GM18873 (cell line): ENCODE results near the gene ADGB.
"Not testable (repeated sequence)": the region's sequence is repeated elsewhere in the genome, so short reads cannot be mapped to it uniquely, and the experiment has no call there.

Source experiments
- ATAC-seq: cut with Tn5 transposase; IDR thresholded peaks from one replicate; pipeline ENCODE4 v1.9.1; 2021; ENCODE audit warnings: mild to moderate bottlenecking, moderate library complexity, moderate number of reproducible peaks; ENCODE audit not compliant: unreplicated experiment, low FRiP score

ADGB gene

DNA sequence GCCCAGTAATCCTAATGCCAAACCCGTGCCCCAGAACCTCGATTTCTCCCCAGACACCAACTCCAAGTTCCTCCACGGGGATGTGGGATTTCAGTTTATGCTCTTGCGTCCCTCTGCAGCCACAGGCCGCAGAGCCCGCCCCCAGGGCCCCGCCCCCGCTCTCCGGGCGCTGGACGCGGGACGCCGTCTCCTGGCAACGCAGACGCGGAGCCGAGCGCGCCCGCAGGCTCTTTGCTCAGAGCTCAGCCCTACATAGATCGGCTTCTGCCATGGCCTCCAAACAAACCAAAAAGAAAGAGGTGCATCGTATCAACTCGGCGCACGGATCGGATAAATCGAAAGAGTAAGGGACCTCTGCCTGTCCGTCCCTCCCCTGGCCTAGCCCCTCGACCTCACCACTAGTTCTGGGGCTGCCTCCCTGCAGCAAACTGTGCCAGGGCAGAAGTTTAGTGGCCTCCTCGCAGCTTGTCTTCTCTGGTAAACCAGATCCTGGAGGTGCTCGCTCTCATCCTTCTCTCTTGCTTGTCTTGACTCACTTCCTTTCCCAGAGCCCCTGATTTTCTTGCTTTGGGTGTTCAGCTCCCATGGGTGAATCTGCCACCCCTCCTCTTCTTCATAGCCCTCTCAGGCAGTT is at the start of gene ADGB:
Gene ADGB, plus strand, starts transcription at position 201 of the 634 bp plus-strand sequence. Its CDS starts 69 bp downstream, at position 270.
- no peak for ATAC-seq

DNA sequence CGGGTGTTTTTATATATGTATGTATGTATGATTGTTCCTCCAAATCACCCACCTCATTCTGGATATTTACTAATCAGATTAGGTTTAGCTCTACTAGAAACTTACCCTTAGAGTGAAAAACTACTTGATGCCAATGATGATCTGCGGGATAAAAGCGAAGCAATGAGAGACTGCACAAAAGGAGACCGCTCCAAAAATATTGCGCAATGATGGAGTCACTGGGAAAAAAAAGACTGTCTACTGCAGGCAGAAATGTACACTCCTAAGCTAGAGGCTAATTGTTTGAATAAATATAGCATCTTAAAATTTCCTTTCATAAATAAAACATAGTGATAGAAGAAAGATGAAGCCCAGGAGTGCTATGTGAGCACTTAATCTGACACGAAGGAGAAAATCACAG is 47.9 kb upstream of the ADGB start:
- no peak for ATAC-seq

DNA sequence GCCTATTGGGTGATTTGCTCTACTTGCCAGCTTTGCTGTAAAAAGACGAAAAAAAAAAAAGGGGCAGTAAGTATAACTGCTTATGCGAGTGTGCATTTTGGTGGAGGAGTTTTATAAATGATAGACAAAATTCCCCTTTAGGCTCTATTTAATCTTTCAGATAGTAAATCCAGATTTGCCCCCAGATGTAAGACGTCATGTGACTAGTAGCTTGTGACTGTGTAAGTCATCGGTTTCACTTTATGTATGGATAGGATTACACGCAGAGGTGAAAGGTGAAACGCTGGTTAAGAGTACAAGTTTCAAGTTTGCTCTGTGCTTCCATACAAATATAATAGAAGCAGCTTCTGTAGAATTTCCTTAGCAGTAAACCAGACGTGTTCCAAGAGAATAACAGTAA is 47.2 kb upstream of the ADGB start:
- ATAC-seq, result no peak

DNA sequence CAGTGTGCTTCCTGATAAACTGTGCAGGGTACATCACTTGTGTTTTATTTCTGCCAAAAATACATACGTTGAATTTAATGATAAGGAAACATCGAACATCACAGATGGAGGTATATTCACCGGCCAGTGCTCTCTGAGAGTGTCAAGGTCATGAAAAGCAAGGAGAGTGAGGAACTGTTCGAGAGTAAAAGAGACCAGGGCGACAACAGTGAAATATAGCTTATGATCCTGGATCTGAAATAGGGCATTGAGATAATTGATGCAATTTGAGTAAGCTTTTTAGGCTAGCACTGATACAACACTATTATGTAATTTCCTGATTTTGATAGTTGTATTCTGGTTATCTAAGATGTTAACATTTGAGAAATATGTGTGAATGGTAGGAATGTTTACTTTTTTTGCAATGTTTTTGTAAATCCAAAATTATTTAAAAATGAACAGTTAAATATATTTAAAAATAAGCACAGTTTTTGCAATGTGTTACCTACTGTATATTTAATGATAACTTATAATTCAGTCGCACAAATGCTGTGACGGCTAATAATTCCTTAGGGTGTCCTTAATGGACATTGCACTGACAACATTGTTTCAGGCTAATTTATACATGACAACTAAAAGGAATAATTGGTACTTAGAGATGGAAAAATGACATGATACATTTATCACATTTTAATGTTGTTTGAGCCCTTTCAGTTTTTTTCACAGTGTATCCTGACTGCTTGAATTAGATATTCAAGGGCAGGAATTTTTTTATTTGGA is 45.2 kb upstream of the ADGB start:
- ATAC-seq, result no peak

DNA sequence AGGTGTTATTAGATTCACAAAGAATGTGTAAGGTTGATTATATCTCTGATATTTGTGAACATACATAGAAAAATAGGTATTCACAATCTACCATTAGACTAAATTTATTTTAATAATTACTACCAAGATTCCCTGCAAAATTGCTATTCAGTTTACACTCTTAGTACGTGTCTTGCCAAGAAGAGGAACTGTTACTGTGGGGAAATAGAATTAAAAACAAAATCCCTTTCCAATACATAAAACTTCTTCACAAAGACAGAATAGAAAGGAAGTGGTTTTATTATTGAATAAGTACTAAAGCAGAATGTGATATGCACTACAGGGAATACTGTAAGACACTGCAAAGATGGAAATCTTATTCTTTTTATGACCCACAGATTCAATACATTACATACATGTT is 38.2 kb upstream of the ADGB start:
- no peak for ATAC-seq

DNA sequence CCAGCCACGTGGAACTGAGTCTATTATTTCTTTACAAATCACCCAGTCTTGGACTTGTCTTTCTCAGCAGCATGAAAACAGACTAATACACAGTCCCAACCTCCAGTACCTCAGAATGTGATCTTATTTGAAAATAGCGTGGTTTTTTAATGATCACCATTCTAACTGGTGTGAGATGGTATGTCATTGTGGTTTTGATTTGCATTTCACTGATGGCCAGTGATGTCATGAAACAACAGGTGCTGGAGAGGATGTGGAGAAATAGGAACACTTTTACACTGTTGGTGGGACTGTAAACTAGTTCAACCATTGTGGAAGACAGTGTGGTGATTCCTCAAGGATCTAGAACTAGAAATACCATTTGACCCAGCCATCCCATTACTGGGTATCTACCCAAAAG is 32.1 kb upstream of the ADGB start:
- ATAC-seq, result not testable (repeated sequence)

DNA sequence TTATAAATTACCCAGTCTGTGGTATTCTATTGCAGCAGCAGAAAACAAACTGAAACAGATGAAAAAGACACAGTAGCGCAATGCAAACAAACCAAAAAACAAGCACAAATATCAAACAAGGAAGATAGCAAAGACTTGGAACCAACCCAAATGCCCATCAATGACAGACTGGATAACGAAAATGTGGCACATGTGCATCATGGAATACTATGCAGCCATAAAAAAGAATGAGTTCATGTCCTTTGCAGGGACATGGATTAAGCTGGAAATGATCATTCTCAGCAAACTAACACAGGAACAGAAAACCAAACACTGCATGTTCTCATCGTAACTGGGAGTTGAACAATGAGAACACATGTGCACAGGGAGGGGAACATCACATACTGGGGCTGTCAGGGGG is 30.2 kb upstream of the ADGB start:
- not testable (repeated sequence) for ATAC-seq

DNA sequence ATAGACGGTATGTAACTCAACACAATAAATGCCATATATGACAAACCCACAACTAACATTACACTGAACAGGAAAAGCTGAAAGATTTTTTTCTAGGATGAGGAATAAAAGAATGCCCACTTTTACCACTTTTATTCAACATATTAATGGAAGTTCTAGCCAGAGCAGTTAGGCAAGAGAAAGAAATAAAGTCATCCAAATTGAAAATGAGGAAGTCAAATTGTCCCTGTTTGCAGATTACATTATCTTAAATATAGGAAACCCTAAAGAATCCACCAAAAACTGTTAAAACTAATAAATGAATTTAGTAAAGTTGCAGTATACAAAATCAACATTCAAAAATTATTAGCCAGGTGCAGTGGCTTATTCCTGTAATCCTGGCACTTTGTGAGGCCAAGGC is 24.6 kb upstream of the ADGB start:
- ATAC-seq, result no peak

DNA sequence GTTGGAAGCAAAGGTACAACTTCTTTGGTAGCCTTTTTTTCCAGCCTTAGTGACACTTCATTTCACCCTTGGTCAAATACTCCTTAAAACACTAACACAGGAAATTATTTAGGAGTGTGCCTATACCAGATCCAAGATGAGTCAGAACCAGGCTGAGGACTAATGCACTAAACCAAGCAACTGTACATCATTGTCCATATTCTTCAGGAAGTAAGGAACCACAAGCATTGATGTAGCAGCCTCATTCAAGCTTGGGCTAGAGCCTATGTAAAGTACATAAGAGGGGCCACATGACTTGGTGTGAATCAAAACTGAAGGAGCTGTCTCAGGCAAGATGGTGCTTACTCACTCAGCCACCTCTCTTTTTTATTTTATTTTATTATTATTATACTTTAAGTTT is 20.7 kb upstream of the ADGB start:
- ATAC-seq, result no peak

DNA sequence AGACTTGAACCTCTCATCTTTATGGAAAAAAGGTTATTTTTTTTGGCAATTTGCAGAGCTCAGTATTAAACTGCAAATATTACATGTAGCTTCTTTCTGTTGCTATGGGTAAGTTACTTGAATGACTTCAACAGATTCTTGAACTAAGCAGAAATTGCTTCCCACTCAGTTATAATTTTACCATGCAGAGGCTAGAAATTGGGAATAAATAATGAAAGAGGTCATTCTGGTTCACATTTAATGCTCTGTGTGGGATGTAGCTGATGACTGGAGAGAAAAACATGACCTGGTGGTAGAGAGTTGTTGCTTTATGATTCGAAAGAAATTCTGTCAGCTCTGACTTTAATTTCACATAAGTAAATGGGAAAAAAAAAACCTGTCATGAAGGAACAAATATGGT is 16.8 kb upstream of the ADGB start:
- no peak for ATAC-seq

DNA sequence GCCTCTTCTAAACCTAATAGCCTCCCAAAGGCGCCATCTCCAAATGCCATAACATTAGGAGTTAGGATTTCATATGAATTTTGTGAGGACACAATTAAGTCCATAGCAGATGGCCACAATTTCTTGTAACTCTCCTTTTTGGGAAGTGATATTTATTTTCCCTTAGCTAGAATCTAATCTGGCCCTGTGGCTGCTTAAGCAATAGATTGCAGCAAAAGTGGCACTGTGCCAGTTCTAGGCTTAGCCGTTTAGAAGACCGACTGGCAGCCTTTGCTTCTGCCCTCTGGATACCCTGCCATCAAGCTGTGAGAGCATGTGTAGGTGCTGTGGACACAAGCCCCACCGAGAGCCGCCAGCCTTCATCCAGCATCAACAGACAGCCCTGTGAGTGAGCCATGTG is 15.9 kb upstream of the ADGB start:
- no peak for ATAC-seq

DNA sequence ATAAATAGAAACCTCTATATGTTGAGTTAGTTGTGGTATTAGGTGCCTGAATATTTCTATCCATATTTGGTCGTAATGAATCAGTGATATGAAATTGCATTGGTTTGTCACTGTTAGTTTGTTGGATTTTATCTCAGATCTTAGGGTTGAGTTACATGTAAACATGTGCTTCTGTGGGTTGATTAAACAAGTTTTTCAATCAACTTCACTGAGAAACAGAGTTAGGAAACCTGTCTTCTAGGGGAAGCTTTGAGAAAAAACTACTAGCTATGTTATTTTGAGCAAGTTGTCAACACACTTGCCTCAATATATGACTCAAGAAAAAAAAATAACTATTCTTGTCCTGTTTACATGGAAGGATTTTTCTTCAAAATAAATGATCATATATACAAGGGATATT is 14.8 kb upstream of the ADGB start:
- no peak for ATAC-seq

DNA sequence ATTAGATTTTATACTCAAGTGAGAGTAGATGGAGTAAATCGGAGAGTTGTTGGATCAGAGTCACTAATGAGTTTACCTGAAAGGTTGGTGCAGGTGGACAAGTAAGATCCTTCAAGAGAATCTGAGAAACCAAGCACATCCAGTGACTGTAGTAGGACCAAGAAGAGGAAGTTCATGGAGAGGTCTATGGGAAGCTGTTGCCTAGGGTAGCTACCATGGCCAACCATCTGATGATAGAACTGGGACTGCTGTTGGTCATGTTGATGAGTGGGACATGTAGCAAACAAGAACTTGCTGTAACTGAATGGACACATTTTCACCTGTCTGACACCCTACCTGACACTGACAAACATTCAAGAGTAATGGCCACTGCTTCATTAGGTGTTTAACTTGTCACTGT is 11.3 kb upstream of the ADGB start:
- no peak for ATAC-seq

DNA sequence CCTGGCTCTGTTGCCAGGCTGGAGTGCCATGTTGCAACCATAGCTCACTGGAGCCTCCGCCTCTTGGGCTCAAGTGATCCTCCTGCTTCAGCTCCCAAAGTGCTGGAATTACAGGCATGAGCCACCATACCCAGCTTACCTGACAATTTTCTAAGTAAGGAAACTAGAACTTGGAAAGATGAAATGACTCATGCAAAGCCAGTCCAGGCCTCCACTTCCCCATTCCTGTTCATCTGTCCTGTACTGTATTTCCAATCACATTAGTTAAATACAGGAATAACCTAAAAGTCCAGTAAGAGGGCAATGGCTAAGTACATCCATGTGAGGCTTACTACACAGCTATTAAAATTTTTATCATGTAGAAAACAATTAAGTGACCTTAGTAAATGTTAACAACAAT is 8.3 kb upstream of the ADGB start:
- no peak for ATAC-seq

DNA sequence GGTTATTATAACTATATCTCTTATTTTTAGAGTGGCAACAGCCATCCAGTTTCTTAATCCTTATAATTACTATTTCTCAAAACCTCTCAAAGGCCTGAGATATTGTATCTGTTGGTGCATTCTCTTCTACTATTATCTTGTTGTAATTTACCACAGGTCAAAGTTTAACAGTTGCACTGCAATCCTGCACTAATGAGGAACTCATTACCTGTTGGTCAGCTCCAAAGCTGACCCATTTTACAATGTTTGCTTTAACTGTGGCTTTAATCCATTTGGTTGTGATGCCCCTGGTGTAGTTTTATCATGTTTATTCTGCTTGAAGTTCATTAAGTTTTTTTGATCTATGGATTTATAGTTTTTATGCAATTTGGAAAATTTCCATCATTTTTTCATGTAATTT is 6.3 kb upstream of the ADGB start:
- no peak for ATAC-seq

DNA sequence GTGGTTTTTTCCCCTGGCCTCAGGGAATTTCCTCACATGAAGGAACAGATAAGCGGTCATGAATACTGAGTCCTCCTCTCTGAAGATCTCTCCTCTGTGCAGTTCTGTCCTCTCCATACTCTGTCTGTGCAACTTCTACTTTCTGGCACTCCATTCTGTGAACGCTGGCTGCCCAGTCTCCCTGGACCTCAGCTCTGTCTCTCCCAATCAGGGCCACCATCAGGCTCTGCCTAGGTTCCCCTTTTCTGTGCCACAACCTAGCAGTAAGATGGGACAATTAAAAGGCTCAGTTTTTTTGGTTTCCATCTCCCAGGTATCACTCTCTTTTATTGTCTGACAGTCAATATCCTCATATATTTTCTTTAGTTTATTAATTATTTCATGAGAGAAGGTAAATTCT is 4.8 kb upstream of the ADGB start:
- no peak for ATAC-seq

DNA sequence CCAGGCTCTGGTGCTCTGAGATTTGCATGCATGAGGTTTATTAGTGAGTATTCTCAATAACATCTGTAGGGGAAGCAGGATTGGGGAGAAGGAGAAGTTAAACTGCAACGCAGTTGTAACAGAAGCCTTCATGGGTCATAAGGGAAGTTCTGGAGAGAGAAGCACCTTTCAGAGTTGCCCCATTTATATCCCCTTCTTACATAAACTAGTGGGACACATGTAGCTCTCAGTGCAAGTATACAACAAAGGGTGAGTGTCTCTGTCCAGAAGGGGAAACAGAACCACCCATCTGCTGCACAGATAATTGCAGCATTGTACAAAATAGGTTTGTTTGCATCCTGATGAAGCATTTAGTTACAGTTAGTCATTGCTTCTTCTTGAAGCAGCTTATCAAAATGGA is 4.3 kb upstream of the ADGB start:
- ATAC-seq, result no peak

DNA sequence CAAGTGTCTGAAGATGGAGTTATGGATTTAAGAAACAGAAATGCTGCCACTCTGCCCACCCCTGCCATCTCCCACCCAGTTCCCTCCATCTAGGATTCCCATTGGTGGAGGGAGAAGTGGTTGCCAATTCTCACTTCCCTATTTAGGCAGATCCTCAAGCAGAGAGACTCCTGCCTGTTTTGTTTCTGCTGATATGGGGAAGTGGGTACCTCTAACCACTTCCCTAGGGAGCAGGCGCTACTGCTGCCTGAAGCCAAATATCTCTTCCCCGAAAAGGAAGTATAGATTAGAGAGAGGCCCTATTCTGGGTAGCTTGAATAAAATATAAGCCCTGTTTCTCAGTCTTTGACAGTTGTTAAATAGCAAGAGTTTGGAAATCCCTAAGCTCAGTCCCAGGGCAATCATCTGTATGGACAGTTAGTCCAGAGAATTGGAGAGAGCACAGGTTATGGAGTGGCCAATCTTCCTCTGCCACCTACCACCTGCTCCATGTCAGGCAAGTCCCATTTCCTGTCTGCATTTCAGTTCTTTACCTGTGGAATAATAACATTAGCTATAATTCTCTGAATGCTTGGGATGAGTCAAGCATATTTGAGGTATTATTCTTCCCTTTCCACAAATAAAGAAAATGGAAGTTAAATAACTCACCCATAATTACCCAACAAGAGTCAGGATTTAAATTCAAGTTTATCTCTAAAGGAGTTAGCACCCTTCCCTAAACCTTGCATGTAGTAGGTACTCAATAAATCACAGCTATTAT is 2.6 kb upstream of the ADGB start:
- ATAC-seq, result no peak

DNA sequence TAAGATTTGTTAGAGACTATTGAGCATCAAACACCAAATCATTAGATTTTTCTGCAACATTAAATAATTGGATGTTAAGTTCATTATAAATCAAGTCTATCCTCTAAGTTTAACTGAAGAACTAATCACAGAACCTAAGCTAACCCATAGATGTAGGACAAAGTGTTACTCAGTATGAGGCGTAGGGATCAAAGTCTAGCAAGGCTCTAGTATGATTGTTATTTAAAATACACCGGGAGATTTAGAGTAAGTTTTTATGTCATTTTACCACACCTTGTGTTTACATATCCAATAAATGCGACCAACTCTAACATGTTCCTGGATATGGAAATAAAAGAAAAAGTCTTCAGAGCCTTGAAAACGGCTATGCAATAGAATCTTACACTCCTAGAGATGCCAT is 2.6 kb downstream of the ADGB start:
- no peak for ATAC-seq

DNA sequence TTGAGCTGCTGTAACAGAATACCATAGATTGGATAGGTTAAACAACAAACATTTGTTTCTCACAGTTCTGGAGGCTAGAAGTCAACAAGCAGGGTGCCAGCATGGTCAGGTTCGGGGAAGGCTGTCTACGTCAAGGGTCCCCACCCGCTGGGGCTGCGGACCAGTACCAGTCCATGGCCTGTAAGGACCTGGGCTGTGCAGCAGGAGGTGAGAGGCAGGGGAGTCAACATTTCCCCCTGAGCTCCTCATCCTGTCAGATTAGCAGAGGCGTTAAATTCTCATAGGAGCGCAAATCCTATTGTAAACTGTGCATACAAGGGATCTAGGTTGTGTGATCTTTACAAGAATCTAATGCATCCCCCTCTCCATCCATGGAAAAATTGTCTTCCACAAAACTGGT is 3.8 kb downstream of the ADGB start:
- ATAC-seq, result no peak

DNA sequence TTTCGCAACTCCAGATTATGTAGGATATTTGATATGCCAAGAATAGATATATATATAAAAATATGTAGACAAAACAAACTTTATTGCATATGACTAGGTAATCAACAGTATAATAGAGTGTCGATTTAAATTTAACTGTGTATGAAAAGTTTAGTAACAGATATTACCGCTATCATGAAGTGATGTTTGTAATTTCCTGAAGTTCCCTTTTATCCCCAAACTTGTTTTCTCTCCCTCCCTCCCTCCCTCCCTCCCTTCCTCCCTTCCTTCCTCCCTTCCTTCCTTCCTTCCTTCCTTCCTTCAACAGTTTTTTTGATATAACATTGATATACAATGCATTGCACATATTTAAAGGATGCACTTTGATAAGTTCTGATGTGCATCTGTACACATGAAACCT is 15.2 kb downstream of the ADGB start:
- ATAC-seq, result no peak

DNA sequence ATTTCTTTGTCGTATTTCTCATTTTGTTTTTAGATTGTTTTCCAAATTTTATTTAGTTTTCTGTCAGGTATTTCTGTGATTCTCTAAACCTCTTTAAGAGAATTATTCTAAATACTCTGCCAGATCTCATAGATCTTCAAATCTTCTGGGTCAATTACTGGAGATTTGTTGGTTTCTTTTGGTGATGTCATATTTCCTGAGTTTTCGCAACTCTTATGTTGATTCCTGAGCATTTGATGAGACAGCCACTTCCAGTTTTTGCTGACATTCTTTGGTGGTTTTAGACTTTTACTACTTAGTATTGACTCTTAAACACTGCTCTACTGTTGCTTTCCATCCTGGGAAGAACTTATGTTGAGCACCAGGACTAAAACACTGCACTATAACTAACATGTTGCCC is 21.9 kb downstream of the ADGB start:
- ATAC-seq, result no peak
